HCT116 (cell line): Measurements from ENCODE around the gene MAP3K8.

ENCODE experiments used
- POLR2A ChIP-seq: IDR thresholded peaks from 2 replicates; pipeline ENCODE4 v1.7.0; 2011; ENCODE audit warnings: borderline replicate concordance; ENCODE audit not compliant: insufficient read depth, insufficient read length; ENCODE audit errors: extremely low read depth
- POLR2AphosphoS5 ChIP-seq: IDR thresholded peaks from 2 replicates; pipeline ENCODE4 v1.6.1; 2011; ENCODE audit warnings: mild to moderate bottlenecking, low read depth, low read length, moderate library complexity
- RAD21 ChIP-seq: IDR thresholded peaks from 2 replicates; pipeline ENCODE4 v1.6.1; 2012; ENCODE audit warnings: low read depth, mild to moderate bottlenecking
- ZNF274 ChIP-seq: fragments of 200-500 bp; sonication (Bioruptor generic); IDR thresholded peaks from 2 replicates; pipeline ENCODE4 v1.6.1; 2014; ENCODE audit warnings: mild to moderate bottlenecking, low read depth, low read length, inconsistent platforms
- TF ChIP-seq, protein P1 (sequence below): IDR thresholded peaks from 2 replicates; pipeline ENCODE4 v1.6.1; 2012
- TF ChIP-seq, protein P2 (sequence below): IDR thresholded peaks from 2 replicates; pipeline ENCODE4 v1.6.1; 2012; ENCODE audit warnings: low read depth
- TF ChIP-seq, protein P3 (sequence below), 3 experiments: fragments of 200-600 bp in 1 of 3; sonication (generic) in 1 of 3; IDR thresholded peaks in 2 of 3; conservative IDR thresholded peaks in 1 of 3; 2 replicates each; pipeline ENCODE4 v1.5.1; 2012 to 2017; ENCODE audit warnings: low read depth in 2 of 3, low read length in 2 of 3, antibody characterized with exemption in 1 of 3, borderline replicate concordance in 1 of 3, control low read depth in 1 of 3, mild to moderate bottlenecking in 1 of 3, mixed read lengths in 1 of 3, mixed run types in 1 of 3, moderate library complexity in 1 of 3; ENCODE audit not compliant: insufficient read depth in 1 of 3

DNA sequence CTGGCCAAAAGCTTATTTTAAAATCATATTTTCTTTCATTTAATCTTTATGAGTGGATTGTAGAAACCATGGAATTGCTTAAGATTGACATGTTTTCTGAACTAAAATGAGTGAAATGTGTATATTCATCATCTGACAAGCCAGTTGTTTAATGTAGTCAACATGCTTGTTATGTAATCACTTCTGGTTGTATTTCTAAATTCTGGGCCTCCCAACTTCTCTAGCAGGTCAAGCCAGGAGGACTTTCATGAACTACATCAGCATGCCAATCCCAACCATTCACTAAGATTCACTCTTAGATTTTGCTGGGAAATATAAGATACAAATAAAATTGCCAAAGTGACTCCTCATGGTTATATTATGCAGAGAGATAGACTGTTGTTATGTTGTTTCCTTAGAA lies 21.1 kb upstream of the MAP3K8 start:
- no peak for TF ChIP-seq ZNF274
- TF ChIP-seq, protein P1, sequence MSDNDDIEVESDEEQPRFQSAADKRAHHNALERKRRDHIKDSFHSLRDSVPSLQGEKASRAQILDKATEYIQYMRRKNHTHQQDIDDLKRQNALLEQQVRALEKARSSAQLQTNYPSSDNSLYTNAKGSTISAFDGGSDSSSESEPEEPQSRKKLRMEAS, result no peak
- TF ChIP-seq POLR2A, result no peak
- TF ChIP-seq, protein P2, sequence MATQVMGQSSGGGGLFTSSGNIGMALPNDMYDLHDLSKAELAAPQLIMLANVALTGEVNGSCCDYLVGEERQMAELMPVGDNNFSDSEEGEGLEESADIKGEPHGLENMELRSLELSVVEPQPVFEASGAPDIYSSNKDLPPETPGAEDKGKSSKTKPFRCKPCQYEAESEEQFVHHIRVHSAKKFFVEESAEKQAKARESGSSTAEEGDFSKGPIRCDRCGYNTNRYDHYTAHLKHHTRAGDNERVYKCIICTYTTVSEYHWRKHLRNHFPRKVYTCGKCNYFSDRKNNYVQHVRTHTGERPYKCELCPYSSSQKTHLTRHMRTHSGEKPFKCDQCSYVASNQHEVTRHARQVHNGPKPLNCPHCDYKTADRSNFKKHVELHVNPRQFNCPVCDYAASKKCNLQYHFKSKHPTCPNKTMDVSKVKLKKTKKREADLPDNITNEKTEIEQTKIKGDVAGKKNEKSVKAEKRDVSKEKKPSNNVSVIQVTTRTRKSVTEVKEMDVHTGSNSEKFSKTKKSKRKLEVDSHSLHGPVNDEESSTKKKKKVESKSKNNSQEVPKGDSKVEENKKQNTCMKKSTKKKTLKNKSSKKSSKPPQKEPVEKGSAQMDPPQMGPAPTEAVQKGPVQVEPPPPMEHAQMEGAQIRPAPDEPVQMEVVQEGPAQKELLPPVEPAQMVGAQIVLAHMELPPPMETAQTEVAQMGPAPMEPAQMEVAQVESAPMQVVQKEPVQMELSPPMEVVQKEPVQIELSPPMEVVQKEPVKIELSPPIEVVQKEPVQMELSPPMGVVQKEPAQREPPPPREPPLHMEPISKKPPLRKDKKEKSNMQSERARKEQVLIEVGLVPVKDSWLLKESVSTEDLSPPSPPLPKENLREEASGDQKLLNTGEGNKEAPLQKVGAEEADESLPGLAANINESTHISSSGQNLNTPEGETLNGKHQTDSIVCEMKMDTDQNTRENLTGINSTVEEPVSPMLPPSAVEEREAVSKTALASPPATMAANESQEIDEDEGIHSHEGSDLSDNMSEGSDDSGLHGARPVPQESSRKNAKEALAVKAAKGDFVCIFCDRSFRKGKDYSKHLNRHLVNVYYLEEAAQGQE, result no peak
- TF ChIP-seq, protein P3, sequence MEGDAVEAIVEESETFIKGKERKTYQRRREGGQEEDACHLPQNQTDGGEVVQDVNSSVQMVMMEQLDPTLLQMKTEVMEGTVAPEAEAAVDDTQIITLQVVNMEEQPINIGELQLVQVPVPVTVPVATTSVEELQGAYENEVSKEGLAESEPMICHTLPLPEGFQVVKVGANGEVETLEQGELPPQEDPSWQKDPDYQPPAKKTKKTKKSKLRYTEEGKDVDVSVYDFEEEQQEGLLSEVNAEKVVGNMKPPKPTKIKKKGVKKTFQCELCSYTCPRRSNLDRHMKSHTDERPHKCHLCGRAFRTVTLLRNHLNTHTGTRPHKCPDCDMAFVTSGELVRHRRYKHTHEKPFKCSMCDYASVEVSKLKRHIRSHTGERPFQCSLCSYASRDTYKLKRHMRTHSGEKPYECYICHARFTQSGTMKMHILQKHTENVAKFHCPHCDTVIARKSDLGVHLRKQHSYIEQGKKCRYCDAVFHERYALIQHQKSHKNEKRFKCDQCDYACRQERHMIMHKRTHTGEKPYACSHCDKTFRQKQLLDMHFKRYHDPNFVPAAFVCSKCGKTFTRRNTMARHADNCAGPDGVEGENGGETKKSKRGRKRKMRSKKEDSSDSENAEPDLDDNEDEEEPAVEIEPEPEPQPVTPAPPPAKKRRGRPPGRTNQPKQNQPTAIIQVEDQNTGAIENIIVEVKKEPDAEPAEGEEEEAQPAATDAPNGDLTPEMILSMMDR (IDR thresholded peaks at IDR 0.05 in 2 of 3, conservative IDR thresholded peaks at IDR 0.05 in 1 of 3; ENCODE audit: borderline replicate concordance in 1 of 3, insufficient read depth in 1 of 3, low read depth in 2 of 3, low read length in 2 of 3), result no peak
- no peak for TF ChIP-seq POLR2AphosphoS5
- TF ChIP-seq RAD21, result no peak
